A673 (cell line): Measurements from ENCODE around the gene VPS13D.

Experiments
- EZH2 ChIP-seq: fragments of 200-600 bp; sonication (generic); IDR thresholded peaks from 2 replicates; pipeline ENCODE4 v1.6.1; 2017; ENCODE audit warnings: borderline replicate concordance, low read depth, mild to moderate bottlenecking, mixed read lengths, antibody characterized with exemption, low read length; ENCODE audit not compliant: poor library complexity, severe bottlenecking
- TF ChIP-seq, protein P1 (sequence below): fragments of 300-800, 200-600 bp; sonication (generic); conservative IDR thresholded peaks from 2 replicates; pipeline ENCODE4 v1.5.1; 2017; ENCODE audit warnings: low read depth, mild to moderate bottlenecking, antibody characterized with exemption, low read length, moderate library complexity, mixed read lengths

DNA sequence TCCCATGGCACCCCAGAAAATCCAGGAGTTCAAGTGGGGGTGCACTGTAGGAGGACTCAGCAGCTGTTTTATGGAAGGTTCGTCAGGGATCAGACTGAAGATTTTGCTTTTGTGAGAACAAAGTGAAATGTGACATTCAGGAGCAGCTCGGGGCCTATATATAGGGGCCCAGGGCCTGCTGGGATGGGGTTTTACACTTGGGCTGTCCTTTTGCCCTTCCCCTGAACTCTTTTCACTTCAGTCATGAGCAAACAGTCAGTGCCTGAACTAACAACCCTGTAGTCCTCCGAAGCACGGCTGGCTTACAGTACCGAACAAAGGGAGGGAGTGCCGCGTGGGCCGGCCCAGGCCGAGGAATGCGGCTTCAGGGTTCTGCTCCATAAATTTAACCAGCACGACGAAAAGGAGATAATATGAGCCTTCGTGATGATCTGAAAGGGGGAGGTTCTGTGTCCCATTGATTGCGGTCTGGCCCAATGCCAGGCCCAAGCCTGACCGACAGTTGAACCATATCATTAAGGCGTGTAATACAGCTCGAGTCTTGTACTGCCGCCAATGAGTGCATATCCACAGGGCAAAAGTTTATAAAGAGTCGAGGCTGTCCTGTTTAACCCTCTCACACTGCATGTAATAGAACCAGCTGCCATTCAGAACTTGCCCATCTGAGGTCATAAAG is 248.2 kb downstream of the VPS13D start:
- no peak for TF ChIP-seq EZH2
- TF ChIP-seq, protein P1, sequence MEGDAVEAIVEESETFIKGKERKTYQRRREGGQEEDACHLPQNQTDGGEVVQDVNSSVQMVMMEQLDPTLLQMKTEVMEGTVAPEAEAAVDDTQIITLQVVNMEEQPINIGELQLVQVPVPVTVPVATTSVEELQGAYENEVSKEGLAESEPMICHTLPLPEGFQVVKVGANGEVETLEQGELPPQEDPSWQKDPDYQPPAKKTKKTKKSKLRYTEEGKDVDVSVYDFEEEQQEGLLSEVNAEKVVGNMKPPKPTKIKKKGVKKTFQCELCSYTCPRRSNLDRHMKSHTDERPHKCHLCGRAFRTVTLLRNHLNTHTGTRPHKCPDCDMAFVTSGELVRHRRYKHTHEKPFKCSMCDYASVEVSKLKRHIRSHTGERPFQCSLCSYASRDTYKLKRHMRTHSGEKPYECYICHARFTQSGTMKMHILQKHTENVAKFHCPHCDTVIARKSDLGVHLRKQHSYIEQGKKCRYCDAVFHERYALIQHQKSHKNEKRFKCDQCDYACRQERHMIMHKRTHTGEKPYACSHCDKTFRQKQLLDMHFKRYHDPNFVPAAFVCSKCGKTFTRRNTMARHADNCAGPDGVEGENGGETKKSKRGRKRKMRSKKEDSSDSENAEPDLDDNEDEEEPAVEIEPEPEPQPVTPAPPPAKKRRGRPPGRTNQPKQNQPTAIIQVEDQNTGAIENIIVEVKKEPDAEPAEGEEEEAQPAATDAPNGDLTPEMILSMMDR, result no peak
